Body of pancreas (tissue), 4 donors: ENCODE data around the gene CTSC. TPM values are rescaled to one million over a fixed set of nuclear protein-coding genes. Genes with fewer than 3 reads are reported as not detected.
"Not testable (repeated sequence)": the region's sequence is repeated elsewhere in the genome, so short reads cannot be mapped to it uniquely, and the experiment has no call there.

Experiments
- ATAC-seq: fragments of 150-250 bp; one replicate; pipeline ENCODE4 v1.9.1; 2016
- DNase-seq, 4 donors: peaks; one replicate each; pipeline ENCODE4 v3.0.0-alpha.2; 2019
- H3K27ac ChIP-seq, 4 donors: fragments of 200-600 bp; sonication (generic); 1 replicate in 3 of 4; 2 replicates in 1 of 4; pipeline versions ENCODE4 v1.5.1 to v1.6.1; 2016 to 2019; ENCODE audit warnings: mild to moderate bottlenecking in 1 of 4, mixed read lengths in 1 of 4, moderate library complexity in 1 of 4
- H3K27me3 ChIP-seq, 2 donors: fragments of 200-600 bp; sonication (generic); one replicate each; pipeline ENCODE4 v1.6.0; 2016; ENCODE audit warnings: mild to moderate bottlenecking in 1 of 2
- H3K36me3 ChIP-seq, 2 donors: fragments of 200-600 bp; sonication (generic); replicated peaks in 1 of 2; 2 replicates each; pipeline ENCODE4 v1.5.1; 2016; ENCODE audit warnings: low read depth in 2 of 2; ENCODE audit not compliant: insufficient read depth in 1 of 2
- H3K4me1 ChIP-seq: fragments of 200-600 bp; sonication (generic); one replicate; pipeline ENCODE4 v1.6.0; 2016
- H3K4me3 ChIP-seq, 2 donors: fragments of 200-600 bp; sonication (generic); 1 replicate in 1 of 2; 2 replicates in 1 of 2; pipeline ENCODE4 v1.5.1; 2016 to 2019
- H3K9me3 ChIP-seq, 3 donors: fragments of 200-600 bp; sonication (generic); 1 replicate in 2 of 3; 2 replicates in 1 of 3; pipeline ENCODE4 v1.5.1; 2016
- CTCF ChIP-seq, 7 experiments: fragments of 450-650 bp in 4 of 7; fragments of 200-600 bp in 3 of 7; sonication (generic) in 3 of 7; IDR thresholded peaks; one replicate each; pipeline ENCODE4 v1.5.1; 2016 to 2019; ENCODE audit warnings: antibody characterized with exemption in 7 of 7
- POLR2A ChIP-seq, 3 donors: fragments of 450-650 bp; IDR thresholded peaks; one replicate each; pipeline ENCODE4 v1.6.1; 2016; ENCODE audit warnings: antibody characterized with exemption in 3 of 3, mild to moderate bottlenecking in 2 of 3
- WGBS, 2 donors: methylation state at CpG; one replicate each; pipeline ENCODE4 v1.1.5; 2017; 5-methylcytosine and 5-hydroxymethylcytosine counted together
- intact Hi-C: fragments of 100-400 bp; cut with DNase I; formaldehyde crosslinking; loops from one replicate; pipeline ENCODE4 v1.15.1; 2023
- total RNA-seq, 2 donors: library from RNA; depleted of rRNA; stranded (reverse); fragments of >200 nt; gene quantifications; one replicate each; pipeline ENCODE4 v1.1.0, GENCODE V29; 2016

Gene CTSC
- total RNA-seq, 2 donors from 2014 or later: 23.4 to 37.6 TPM

DNA sequence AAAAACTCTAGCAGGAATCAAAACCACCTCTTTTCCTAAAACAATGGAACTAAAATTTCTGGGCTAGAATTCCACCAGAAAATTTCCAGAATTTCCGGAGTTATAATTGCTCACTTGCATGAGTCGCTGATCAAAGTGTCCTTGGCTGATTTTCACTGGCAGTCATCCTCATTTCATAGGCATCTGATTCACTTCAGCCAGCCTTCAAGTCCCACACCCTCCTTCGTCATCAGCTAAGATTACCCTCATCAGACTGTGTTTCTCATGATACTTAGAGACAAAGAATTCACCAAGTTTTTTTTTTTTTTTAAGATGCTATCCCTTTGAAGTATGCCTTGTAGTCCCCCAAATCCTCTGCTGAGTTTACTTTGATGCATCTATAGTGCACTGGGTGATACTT, 90.8 kb downstream of the CTSC start:
- no peaks in the 10 kb centered on the region for H3K9me3 ChIP-seq
- H3K4me3 ChIP-seq: no peak overlapping the region
- 79 to 84% methylated on average over 3 of the region's 3 CpGs for WGBS, 2 donors
- peak; percentile 40 for ATAC-seq
- no peak overlapping the region for H3K27ac ChIP-seq
- no peaks in the 10 kb centered on the region for H3K36me3 ChIP-seq
- intact Hi-C loops: no loop called here
- no peaks in the 10 kb centered on the region for H3K27me3 ChIP-seq
- TF ChIP-seq POLR2A (IDR thresholded peaks at IDR 0.05): no peak
- no peak for TF ChIP-seq CTCF (IDR thresholded peaks at IDR 0.05)
- no peaks in the 10 kb centered on the region for H3K4me1 ChIP-seq
- DNase-seq: peak in 1 of 4 donors; percentile 9

- H3K36me3 ChIP-seq, H3K4me3 ChIP-seq, H3K4me1 ChIP-seq, intact Hi-C loops, H3K27me3 ChIP-seq, DNase-seq, H3K9me3 ChIP-seq, H3K27ac ChIP-seq, ATAC-seq: not testable (repeated sequence)
- WGBS, 2 donors: 83 to 100% methylated on average over 2 of the region's 2 CpGs
Observed at GRCh38 chr11:88245576-88245975, 92.0 kb downstream of the CTSC start.

Other genes starting within 250 kb of the CTSC start
- gene RAB38, start 162.3 kb downstream of the CTSC start, total RNA-seq: 1 to 10 TPM in 1 of 2 donors, not detected in 1; 3.1 TPM